Suprapubic skin (tissue), 4 donors: ENCODE measurements around the gene SETDB2.

Experiments
- POLR2A ChIP-seq, 2 donors: fragments of 450-650 bp; IDR thresholded peaks; one replicate each; pipeline ENCODE4 v1.6.1; 2017; ENCODE audit warnings: antibody characterized with exemption in 2 of 2, mild to moderate bottlenecking in 2 of 2, moderate library complexity in 2 of 2
- POLR2AphosphoS5 ChIP-seq, 3 donors: sonication (generic); formaldehyde crosslinking; IDR thresholded peaks; one replicate each; pipeline ENCODE4 v1.6.1; 2017; ENCODE audit warnings: antibody characterized with exemption in 3 of 3
- TF ChIP-seq, protein P1 (sequence below), 2 donors: fragments of 200-600 bp in 1 of 2; fragments of 450-650 bp in 1 of 2; sonication (generic) in 1 of 2; IDR thresholded peaks; one replicate each; pipeline ENCODE4 v1.5.1; 2016 to 2019; ENCODE audit warnings: antibody characterized with exemption in 2 of 2, mild to moderate bottlenecking in 1 of 2, moderate library complexity in 1 of 2

DNA sequence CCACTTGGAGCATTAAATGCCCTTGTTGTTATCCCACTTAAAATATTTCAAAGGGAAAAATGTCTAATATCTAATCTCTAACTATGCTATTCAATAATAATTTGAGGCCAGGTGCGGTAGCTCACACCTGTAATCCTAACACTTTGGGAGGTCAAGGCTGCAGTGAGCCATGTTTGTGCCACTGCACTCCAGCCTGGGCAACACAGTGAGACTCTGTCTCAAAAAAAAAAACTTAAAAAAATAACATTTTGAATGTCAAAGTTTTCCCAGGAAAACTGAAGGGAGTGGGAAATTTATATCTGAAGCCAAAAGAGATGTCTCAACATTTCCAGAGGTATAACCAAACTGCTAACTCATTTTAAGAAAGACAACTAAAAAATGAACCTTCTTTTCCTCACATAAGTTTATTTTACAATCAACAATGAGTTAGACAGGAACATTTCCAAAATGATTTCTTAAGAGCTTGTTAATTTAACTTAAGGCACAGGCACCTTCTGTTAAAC lies 48.1 kb upstream of the SETDB2 start:
- TF ChIP-seq, protein P1, sequence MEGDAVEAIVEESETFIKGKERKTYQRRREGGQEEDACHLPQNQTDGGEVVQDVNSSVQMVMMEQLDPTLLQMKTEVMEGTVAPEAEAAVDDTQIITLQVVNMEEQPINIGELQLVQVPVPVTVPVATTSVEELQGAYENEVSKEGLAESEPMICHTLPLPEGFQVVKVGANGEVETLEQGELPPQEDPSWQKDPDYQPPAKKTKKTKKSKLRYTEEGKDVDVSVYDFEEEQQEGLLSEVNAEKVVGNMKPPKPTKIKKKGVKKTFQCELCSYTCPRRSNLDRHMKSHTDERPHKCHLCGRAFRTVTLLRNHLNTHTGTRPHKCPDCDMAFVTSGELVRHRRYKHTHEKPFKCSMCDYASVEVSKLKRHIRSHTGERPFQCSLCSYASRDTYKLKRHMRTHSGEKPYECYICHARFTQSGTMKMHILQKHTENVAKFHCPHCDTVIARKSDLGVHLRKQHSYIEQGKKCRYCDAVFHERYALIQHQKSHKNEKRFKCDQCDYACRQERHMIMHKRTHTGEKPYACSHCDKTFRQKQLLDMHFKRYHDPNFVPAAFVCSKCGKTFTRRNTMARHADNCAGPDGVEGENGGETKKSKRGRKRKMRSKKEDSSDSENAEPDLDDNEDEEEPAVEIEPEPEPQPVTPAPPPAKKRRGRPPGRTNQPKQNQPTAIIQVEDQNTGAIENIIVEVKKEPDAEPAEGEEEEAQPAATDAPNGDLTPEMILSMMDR (IDR thresholded peaks at IDR 0.05), result no peak
- TF ChIP-seq POLR2AphosphoS5 (IDR thresholded peaks at IDR 0.05) (no peak), POLR2A (IDR thresholded peaks at IDR 0.05) (no peak)
